GM23338 (cell line): ENCODE results near the gene HOXA9. TPM values are rescaled to one million over a fixed set of nuclear protein-coding genes. Genes with fewer than 3 reads are reported as not detected.
A peak's percentile ranks its signal among the peaks of the same experiment; 100 is the strongest.

Experiments used
- ATAC-seq: fragments of 200-7000 bp; cut with Tn5 transposase; 3 replicates; pipeline ENCODE4 v1.9.1; 2020
- DNase-seq: peaks from one replicate; pipeline ENCODE4 v3.0.0-alpha.2; 2015; ENCODE audit warnings: low spot score
- H2AFZ ChIP-seq: fragments of 200-600 bp; sonication (generic); 2 replicates; pipeline ENCODE4 v1.8.0; 2016; ENCODE audit warnings: antibody characterized with exemption, mild to moderate bottlenecking, moderate library complexity
- H3F3A ChIP-seq: fragments of 200-600 bp; sonication (generic); replicated peaks from 2 replicates; pipeline ENCODE4 v1.8.0; 2017; ENCODE audit warnings: antibody characterized with exemption, mixed run types, low read depth
- H3K27ac ChIP-seq: fragments of 200-600 bp; sonication (generic); 2 replicates; pipeline ENCODE4 v1.6.1; 2016; ENCODE audit warnings: low read depth
- H3K27me3 ChIP-seq: fragments of 200-600 bp; sonication (generic); 2 replicates; pipeline ENCODE4 v1.8.0; 2016; ENCODE audit warnings: mild to moderate bottlenecking, mixed run types, moderate library complexity; ENCODE audit not compliant: insufficient read depth
- H3K36me3 ChIP-seq: fragments of 200-600 bp; sonication (generic); 2 replicates; pipeline ENCODE4 v1.8.0; 2016; ENCODE audit warnings: mild to moderate bottlenecking; ENCODE audit not compliant: insufficient read depth
- H3K4me1 ChIP-seq: fragments of 200-600 bp; sonication (generic); 2 replicates; pipeline ENCODE4 v1.8.0; 2016; ENCODE audit warnings: mild to moderate bottlenecking, moderate library complexity; ENCODE audit not compliant: insufficient read depth
- H3K4me2 ChIP-seq: fragments of 200-600 bp; sonication (generic); 2 replicates; pipeline ENCODE4 v1.7.1; 2017; ENCODE audit warnings: mixed run types
- H3K4me3 ChIP-seq: fragments of 200-600 bp; sonication (generic); 2 replicates; pipeline ENCODE4 v1.6.1; 2016; ENCODE audit warnings: mixed run types
- H3K79me2 ChIP-seq: fragments of 200-600 bp; sonication (generic); replicated peaks from 2 replicates; pipeline ENCODE4 v1.8.0; 2017; ENCODE audit warnings: mild to moderate bottlenecking; ENCODE audit not compliant: insufficient read depth
- H3K9me2 ChIP-seq: fragments of 200-600 bp; sonication (generic); 2 replicates; pipeline ENCODE4 v1.8.0; 2017; ENCODE audit not compliant: insufficient read depth
- H4K20me1 ChIP-seq: fragments of 200-600 bp; sonication (generic); replicated peaks from 2 replicates; pipeline ENCODE4 v1.8.0; 2017; ENCODE audit warnings: mild to moderate bottlenecking; ENCODE audit not compliant: insufficient read depth
- H3K27ac Mint-ChIP-seq: 2 replicates; pipeline ENCODE4 v1.8.0; 2020; ENCODE audit warnings: inconsistent platforms, mild to moderate bottlenecking, moderate library complexity, mixed read lengths
- H3K27me3 Mint-ChIP-seq: 3 replicates; pipeline ENCODE4 v1.8.0; 2022; ENCODE audit warnings: low read depth, mild to moderate bottlenecking, moderate library complexity, mixed read lengths, inconsistent platforms; ENCODE audit not compliant: insufficient read depth, poor library complexity
- H3K36me3 Mint-ChIP-seq: 3 replicates; pipeline ENCODE4 v1.8.0; 2021; ENCODE audit warnings: low read depth, mild to moderate bottlenecking, inconsistent platforms, moderate library complexity, mixed read lengths
- H3K4me1 Mint-ChIP-seq: 3 replicates; pipeline ENCODE4 v1.8.0; 2020; ENCODE audit warnings: mild to moderate bottlenecking, inconsistent platforms, mixed read lengths
- H3K4me3 Mint-ChIP-seq: 3 replicates; pipeline ENCODE4 v1.8.0; 2021; ENCODE audit warnings: moderate library complexity, mild to moderate bottlenecking, inconsistent platforms, mixed read lengths
- H3K9me3 Mint-ChIP-seq: 3 replicates; pipeline ENCODE4 v1.8.0; 2020; ENCODE audit warnings: moderate library complexity, mild to moderate bottlenecking, inconsistent platforms, mixed read lengths
- CREB1 ChIP-seq: fragments of 250-450 bp; sonication (Bioruptor Pico); IDR thresholded peaks from 2 replicates; pipeline ENCODE4 v1.5.0; 2020; ENCODE audit warnings: low read depth, mild to moderate bottlenecking, moderate library complexity
- ETS1 ChIP-seq: IDR thresholded peaks from 2 replicates; pipeline ENCODE4 v1.6.1; 2016; ENCODE audit warnings: antibody characterized with exemption
- EZH2 ChIP-seq: fragments of 200-600 bp; sonication (generic); IDR thresholded peaks from one replicate; pipeline ENCODE4 v1.8.0; 2017; ENCODE audit warnings: antibody characterized with exemption, mild to moderate bottlenecking, low read depth; ENCODE audit not compliant: unreplicated experiment
- EZH2phosphoT487 ChIP-seq: fragments of 200-600 bp; sonication (generic); IDR thresholded peaks from one replicate; pipeline ENCODE4 v1.8.1; 2018; ENCODE audit warnings: antibody characterized with exemption; ENCODE audit not compliant: unreplicated experiment
- REST ChIP-seq: IDR thresholded peaks from one replicate; pipeline ENCODE4 v1.6.1; 2018; ENCODE audit warnings: antibody characterized with exemption; ENCODE audit not compliant: unreplicated experiment
- polyA plus RNA-seq: library from polyadenylated mRNA; unstranded; fragments of >200 nt; fragmentation: Nextera tagmentation; extraction: Ambion mirVana; gene quantifications from 2 replicates; pipeline ENCODE4 v1.2.1, GENCODE V29; 2016
- total RNA-seq: library from RNA; depleted of rRNA; stranded (reverse); fragments of >200 nt; shearing (Covaris generic); gene quantifications from 2 replicates; pipeline ENCODE4 v1.2.3, GENCODE V29; 2014

The HOXA9 gene
- total and polyA plus RNA-seq, 2 experiments from 2014 or later = not detected

- H3K4me1 ChIP-seq = peaks cover 25% of the 10 kb centered on the region; the same call in 1 of the 2 replicates
- no peak for ATAC-seq
- H3K79me2 ChIP-seq = no peaks in the 10 kb centered on the region
- Mint-ChIP-seq H3K4me3 (peak overlapping the region; percentile 44; the same call in 1 of the 3 replicates), H3K27me3 (peaks cover 95% of the 10 kb centered on the region), H3K9me3 (no peaks in the 10 kb centered on the region; the same call in 2 of the 3 replicates), H3K4me1 (peaks cover 23% of the 10 kb centered on the region), H3K36me3 (no peaks in the 10 kb centered on the region), H3K27ac (no peak overlapping the region)
- H3K36me3 ChIP-seq = no peaks in the 10 kb centered on the region
- DNase-seq = no peak
- peak overlapping the region; percentile 65; the same call in 1 of the 2 replicates for H3K4me2 ChIP-seq
- no peaks in the 10 kb centered on the region for H3K9me2 ChIP-seq
- H3K27ac ChIP-seq = no peak overlapping the region
- H2AFZ ChIP-seq = no peak overlapping the region
- peak overlapping the region; percentile 30 for H3K4me3 ChIP-seq
- TF ChIP-seq ETS1 (no peak), EZH2phosphoT487 (peak; percentile 89), EZH2 (peak; percentile 93)
- peaks cover 65% of the 10 kb centered on the region for H4K20me1 ChIP-seq
- peaks cover 54% of the 10 kb centered on the region for H3F3A ChIP-seq
- H3K27me3 ChIP-seq = peaks cover 98% of the 10 kb centered on the region
Measured at GRCh38 chr7:27202018-27202861, 36.9 kb upstream of the HOXA9 start.

- Histone ChIP-seq H3K36me3 (no peaks in the 10 kb centered on the region), H3K4me2 (no peak overlapping the region), H3K9me2 (no peaks in the 10 kb centered on the region), H2AFZ (no peak overlapping the region), H4K20me1 (peaks cover 64% of the 10 kb centered on the region), H3K27me3 (peaks cover 98% of the 10 kb centered on the region), H3F3A (peaks cover 53% of the 10 kb centered on the region), H3K27ac (no peak overlapping the region), H3K79me2 (no peaks in the 10 kb centered on the region), H3K4me3 (peak overlapping the region; percentile 30; the same call in 1 of the 2 replicates), H3K4me1 (peaks cover 25% of the 10 kb centered on the region; the same call in 1 of the 2 replicates)
- no peak for ATAC-seq
- peaks cover 23% of the 10 kb centered on the region for H3K4me1 Mint-ChIP-seq
- no peak for DNase-seq
- H3K9me3 Mint-ChIP-seq = no peaks in the 10 kb centered on the region; the same call in 2 of the 3 replicates
- no peak overlapping the region for H3K27ac Mint-ChIP-seq
- peaks cover 95% of the 10 kb centered on the region for H3K27me3 Mint-ChIP-seq
- H3K4me3 Mint-ChIP-seq = 0 out of 3 replicates have a peak overlapping the region, but pooled peaks have one; percentile 44
- no peaks in the 10 kb centered on the region for H3K36me3 Mint-ChIP-seq
- TF ChIP-seq CREB1 = no peak
- TF ChIP-seq REST = no peak
Measured at GRCh38 chr7:27201580-27202017, 36.3 kb upstream of the HOXA9 start.
